Activated CD8-positive, alpha-beta memory T cell treated with anti-CD3 and anti-CD28 coated beads for 36 hours (primary cell): Measurements from ENCODE around the gene HEY2. TPM values are rescaled to one million over a fixed set of nuclear protein-coding genes. Genes with fewer than 3 reads are reported as not detected.

ENCODE experiments used
- CTCF ChIA-PET: fragments of 350-600 bp; sonication (Branson Sonifier 250); formaldehyde crosslinking; loops from one replicate; lab custom pipeline; 2021; ENCODE audit warnings: antibody characterized with exemption; lab: Charles Lee
- POLR2A ChIA-PET: fragments of 350-600 bp; sonication (Branson Sonifier 250); formaldehyde crosslinking; loops from one replicate; lab custom pipeline; 2021; ENCODE audit warnings: antibody characterized with exemption; lab: Charles Lee
- total RNA-seq, 2 experiments: library from RNA; stranded (reverse); gene quantifications; one replicate each; pipeline ENCODE4 v1.2.3, GENCODE V29; 2021

HEY2 gene
- total RNA-seq, 2 experiments from 2014 or later, result not detected

DNA sequence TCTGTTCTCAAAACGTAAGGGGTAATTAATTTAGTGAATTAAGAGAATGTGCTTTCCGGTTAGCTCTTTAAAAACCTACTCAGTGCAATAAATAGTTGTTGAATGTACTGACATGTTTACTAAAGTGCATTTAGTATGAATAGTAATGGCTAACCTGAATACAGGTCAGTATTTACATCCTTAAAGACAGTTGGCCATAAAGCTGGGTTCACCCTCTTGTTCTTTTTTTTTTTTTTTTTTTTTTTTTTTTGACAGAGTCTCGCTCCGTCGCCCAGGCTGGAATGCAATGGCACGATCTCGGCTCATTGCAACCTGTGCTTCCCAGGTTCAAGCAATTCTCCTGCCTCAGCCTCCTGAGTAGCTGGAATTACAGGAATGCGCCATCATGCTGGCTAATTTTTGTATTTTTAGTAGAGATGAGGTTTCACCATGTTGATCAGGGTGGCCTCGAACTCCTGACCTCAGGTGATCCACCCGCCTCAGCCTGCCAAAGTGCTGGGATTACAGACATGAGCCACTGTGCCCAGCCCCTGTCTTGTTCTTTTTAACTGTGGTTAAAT, 55.5 kb downstream of the HEY2 start:
- ChIA-PET POLR2A (interaction anchor here (1.4 kb wide), 1 partner anchor 15 kb away, joined by 5 read pairs; no protein-coding TSS in a partner anchor), CTCF (interaction anchor here (0.6 kb wide), 1 partner anchor 11 kb away, joined by 3 read pairs; no protein-coding TSS in a partner anchor)

DNA sequence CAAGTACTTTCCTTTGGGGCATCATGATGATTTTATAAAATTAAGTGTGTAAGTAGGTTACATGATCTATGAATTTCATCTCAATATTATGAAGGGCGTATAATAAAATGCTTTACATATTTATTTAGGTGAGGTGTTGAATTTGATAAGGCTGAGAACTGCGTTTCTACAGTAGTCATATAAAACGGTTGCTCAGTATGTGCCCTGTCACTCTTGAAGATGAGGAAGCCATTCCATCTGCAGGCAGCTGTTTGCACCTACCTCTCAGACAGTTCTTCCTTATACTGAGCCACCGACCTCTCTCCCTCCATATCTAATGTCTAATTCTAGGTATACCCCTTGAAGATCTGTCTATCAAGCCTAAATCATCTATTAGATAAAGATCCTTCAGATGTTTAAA, 57.4 kb downstream of the HEY2 start:
- ChIA-PET CTCF (interaction anchor here (1.1 to 2.3 kb wide), 2 partner anchors 12 to 16 kb away, joined by 3 to 7 read pairs; partner anchors contain the start of gene NCOA7), POLR2A (interaction anchor here (1.0 to 1.5 kb wide), 2 partner anchors 15 to 17 kb away, joined by 3 read pairs; partner anchors contain the start of gene NCOA7)

DNA sequence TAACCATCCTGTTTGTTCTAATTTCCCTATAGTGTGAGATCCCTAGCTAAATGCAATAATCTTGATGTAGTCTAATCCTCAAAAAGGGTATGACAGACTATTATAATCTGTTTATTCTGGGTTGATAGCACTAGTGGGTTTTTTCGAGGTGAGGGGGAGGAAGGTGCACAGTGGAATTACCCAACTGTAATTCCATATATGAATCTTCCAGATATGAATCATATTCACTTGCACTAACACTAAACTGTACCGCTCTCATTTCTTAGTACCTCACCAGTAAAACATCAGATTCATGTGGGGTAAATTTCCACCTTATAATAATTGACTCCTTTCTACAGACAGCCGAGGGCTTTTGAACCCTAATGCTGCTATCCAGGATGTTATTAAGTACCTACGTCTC, 57.9 kb downstream of the HEY2 start:
- CTCF ChIA-PET, result interaction anchor here (1.1 to 2.3 kb wide), 2 partner anchors 13 to 16 kb away, joined by 3 to 7 read pairs; partner anchors contain the start of gene NCOA7
- POLR2A ChIA-PET, result interaction anchor here (1.0 to 1.5 kb wide), 2 partner anchors 16 to 17 kb away, joined by 3 read pairs; partner anchors contain the start of gene NCOA7

DNA sequence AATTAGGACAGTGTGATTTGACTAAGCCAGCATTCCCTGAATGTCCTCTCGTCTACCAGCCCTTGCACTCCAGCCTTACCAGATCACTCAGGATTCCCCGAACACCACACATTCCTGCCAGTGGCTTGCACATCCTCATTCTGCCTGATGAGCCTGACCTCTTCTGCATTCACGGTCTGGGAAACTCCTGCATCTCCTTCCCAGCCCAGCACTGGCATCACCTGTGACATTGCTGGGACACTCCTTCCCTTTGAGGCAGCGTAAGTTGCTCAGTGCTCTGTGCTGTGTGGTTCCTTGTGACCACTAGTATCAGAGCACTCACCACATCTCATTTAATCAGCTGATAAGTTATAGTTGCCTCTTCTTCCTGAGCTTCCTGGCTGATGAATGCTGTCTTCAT, 58.6 kb downstream of the HEY2 start:
- ChIA-PET CTCF (interaction anchor here (2.3 kb wide), 1 partner anchor 14 kb away, joined by 7 read pairs; no protein-coding TSS in a partner anchor), POLR2A (no interaction called here)

DNA sequence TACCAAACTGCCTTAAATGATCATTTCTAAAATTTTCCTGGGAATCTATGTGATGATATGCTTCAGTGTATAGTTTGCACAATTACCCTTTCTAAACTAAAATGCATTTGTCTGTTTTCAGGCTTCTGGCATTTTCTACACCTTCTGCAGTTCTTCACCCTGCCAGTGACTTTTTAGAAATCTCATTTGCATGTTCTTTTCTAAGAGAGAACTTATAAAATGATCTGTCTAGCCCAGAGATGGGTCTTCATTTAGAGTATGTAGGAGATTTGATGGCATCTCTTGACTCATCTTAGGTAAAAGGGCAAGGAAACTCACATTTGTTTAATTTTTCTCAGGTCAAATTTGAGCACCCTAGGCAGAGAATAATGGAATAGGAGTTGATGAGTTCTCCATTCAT, 59.2 kb downstream of the HEY2 start:
- POLR2A ChIA-PET, result no interaction called here
- CTCF ChIA-PET, result interaction anchor here (2.3 kb wide), 1 partner anchor 14 kb away, joined by 7 read pairs; no protein-coding TSS in a partner anchor

DNA sequence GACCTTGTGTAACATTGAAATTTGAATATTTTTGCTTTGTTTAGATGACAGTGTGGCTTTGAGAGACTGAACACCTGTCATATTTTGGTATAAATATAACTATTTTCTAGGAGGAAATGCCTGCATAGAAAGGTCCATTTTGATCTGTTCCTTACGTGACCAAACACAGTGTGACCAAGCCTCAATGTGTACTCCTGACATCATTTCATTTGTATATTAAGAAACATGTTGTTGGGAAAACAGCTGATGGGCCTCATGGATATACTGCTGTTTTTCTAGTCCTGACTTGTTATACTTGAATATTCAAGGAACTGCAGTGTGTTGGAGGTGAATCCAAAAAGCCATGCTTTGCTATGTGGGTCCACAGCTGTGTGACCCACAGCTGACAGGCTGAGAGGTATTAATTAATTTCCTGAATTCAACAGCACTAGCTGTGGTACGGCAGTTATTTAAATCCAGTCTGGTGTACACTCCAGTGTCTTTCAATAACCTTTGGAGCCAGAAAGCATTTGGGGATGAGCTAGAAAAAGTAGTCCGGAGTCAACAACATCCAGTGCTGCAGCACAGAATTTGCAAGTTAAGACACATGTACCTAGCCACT, 60.2 kb downstream of the HEY2 start:
- ChIA-PET CTCF (no interaction called here), POLR2A (no interaction called here)

DNA sequence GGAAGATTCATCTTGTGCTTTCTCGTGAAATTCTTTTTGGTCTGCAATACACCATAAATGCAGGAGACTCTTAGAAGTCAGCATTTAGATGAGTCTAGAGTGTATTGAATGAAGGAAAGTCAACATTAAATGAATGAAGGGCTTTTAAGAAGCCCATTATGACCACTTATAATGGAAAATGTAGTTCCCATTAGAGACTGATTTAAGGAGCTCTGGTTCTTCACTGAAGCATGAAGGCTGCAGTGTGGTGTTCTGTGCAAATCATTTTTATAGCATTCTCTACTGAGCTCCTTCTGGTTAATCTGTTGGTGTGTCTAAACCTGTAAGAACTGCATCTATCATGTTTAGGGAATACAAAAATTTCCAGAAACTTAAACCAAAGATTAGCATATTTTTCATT, 61.0 kb downstream of the HEY2 start:
- POLR2A ChIA-PET, result no interaction called here
- CTCF ChIA-PET, result no interaction called here

Other genes with a start within 250 kb of the HEY2 start
- 10 to 100 TPM; 58.1 to 58.5 TPM for gene NCOA7, start 41.3 kb downstream of the HEY2 start, total RNA-seq
- gene HINT3, start 207.1 kb downstream of the HEY2 start, total RNA-seq, result 10 to 100 TPM; 10.3 TPM
- 10 to 100 TPM; 38.9 to 45.0 TPM for gene TRMT11, start 236.9 kb downstream of the HEY2 start, total RNA-seq